ENCODE results near the gene MROH8. TPM values are rescaled to one million over a fixed set of nuclear protein-coding genes. Genes with fewer than 3 reads are reported as not detected.

The MROH8 gene
- total RNA-seq, 4 donors from 2014 or later = 1.6 to 6.2 (median 3.2) TPM

- Histone ChIP-seq H3K36me3 (peaks cover 3 to 65% of the 10 kb centered on the region in 2 donors), H3K4me3 (no peak overlapping the region), H3K9me3 (no peaks in the 10 kb centered on the region), H3K27ac (no peak overlapping the region), H3K27me3 (no peaks in the 10 kb centered on the region), H3K4me1 (peaks cover 0 to 33% (median 0%) of the 10 kb centered on the region in 3 donors)
- no peak for ATAC-seq
- WGBS, 2 donors (ENCODE audit: low coverage in 1 of 2) = 72 to 80% methylated on average over 1 to 3 of the region's 4 CpGs
- TF ChIP-seq POLR2A (IDR thresholded peaks at IDR 0.05) = no peak
- TF ChIP-seq, protein P1, sequence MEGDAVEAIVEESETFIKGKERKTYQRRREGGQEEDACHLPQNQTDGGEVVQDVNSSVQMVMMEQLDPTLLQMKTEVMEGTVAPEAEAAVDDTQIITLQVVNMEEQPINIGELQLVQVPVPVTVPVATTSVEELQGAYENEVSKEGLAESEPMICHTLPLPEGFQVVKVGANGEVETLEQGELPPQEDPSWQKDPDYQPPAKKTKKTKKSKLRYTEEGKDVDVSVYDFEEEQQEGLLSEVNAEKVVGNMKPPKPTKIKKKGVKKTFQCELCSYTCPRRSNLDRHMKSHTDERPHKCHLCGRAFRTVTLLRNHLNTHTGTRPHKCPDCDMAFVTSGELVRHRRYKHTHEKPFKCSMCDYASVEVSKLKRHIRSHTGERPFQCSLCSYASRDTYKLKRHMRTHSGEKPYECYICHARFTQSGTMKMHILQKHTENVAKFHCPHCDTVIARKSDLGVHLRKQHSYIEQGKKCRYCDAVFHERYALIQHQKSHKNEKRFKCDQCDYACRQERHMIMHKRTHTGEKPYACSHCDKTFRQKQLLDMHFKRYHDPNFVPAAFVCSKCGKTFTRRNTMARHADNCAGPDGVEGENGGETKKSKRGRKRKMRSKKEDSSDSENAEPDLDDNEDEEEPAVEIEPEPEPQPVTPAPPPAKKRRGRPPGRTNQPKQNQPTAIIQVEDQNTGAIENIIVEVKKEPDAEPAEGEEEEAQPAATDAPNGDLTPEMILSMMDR (IDR thresholded peaks at IDR 0.05) = no peak
- no peak for TF ChIP-seq EP300 (IDR thresholded peaks at IDR 0.05)
- TF ChIP-seq POLR2AphosphoS5 (IDR thresholded peaks at IDR 0.05) = no peak
Observed at GRCh38 chr20:37200376-37200775, 21.0 kb upstream of the MROH8 start.

GRCh38 chr20:37198932-37199660 lies 19.7 kb upstream of the MROH8 start:
- H3K27ac ChIP-seq = no peak overlapping the region
- peaks cover 0 to 39% (median 5%) of the 10 kb centered on the region in 3 donors for H3K4me1 ChIP-seq
- H3K9me3 ChIP-seq = no peaks in the 10 kb centered on the region
- H3K27me3 ChIP-seq = no peaks in the 10 kb centered on the region
- ATAC-seq = no peak
- 65% methylated on average over 5 to 6 of the region's 16 CpGs for WGBS, 2 donors (ENCODE audit: low coverage in 1 of 2)
- H3K36me3 ChIP-seq = peaks cover 3 to 53% of the 10 kb centered on the region in 2 donors
- no peak overlapping the region for H3K4me3 ChIP-seq
- TF ChIP-seq, protein P1 (IDR thresholded peaks at IDR 0.05) = no peak
- TF ChIP-seq POLR2A (IDR thresholded peaks at IDR 0.05) (no peak), EP300 (IDR thresholded peaks at IDR 0.05) (no peak), POLR2AphosphoS5 (IDR thresholded peaks at IDR 0.05) (no peak)

GRCh38 chr20:37194621-37195417 lies 15.5 kb upstream of the MROH8 start:
- no peak for ATAC-seq
- peaks cover 0 to 27% of the 10 kb centered on the region in 2 donors for H3K36me3 ChIP-seq
- WGBS, 2 donors (ENCODE audit: low coverage in 1 of 2) = 43 to 48% methylated on average over 9 to 10 of the region's 14 CpGs
- peaks cover 0 to 63% (median 19%) of the 10 kb centered on the region in 3 donors for H3K4me1 ChIP-seq
- peak overlapping the region in 2 of 4 donors; percentile 3 to 30 for H3K27ac ChIP-seq
- TF ChIP-seq EP300 (IDR thresholded peaks at IDR 0.05) (no peak), POLR2A (IDR thresholded peaks at IDR 0.05) (no peak), POLR2AphosphoS5 (IDR thresholded peaks at IDR 0.05) (no peak)
- TF ChIP-seq, protein P1 (IDR thresholded peaks at IDR 0.05) = no peak
- H3K4me3 ChIP-seq = no peak overlapping the region
- no peaks in the 10 kb centered on the region for H3K9me3 ChIP-seq
- no peaks in the 10 kb centered on the region for H3K27me3 ChIP-seq

- no peaks in the 10 kb centered on the region for H3K9me3 ChIP-seq
- H3K27ac ChIP-seq = no peak overlapping the region
- no peak for ATAC-seq
- H3K27me3 ChIP-seq = no peaks in the 10 kb centered on the region
- 79% methylated on average over 6 of the region's 8 CpGs; no CpG with 5 or more reads in 1 of the 2 donors for WGBS, 2 donors (ENCODE audit: low coverage in 1 of 2)
- H3K4me3 ChIP-seq = no peak overlapping the region
- TF ChIP-seq POLR2A (IDR thresholded peaks at IDR 0.05) (no peak), POLR2AphosphoS5 (IDR thresholded peaks at IDR 0.05) (no peak), EP300 (IDR thresholded peaks at IDR 0.05) (no peak)
- TF ChIP-seq, protein P1 (IDR thresholded peaks at IDR 0.05) = no peak
- H3K4me1 ChIP-seq = peaks cover 0 to 73% (median 21%) of the 10 kb centered on the region in 3 donors
- peaks cover 0 to 18% of the 10 kb centered on the region in 2 donors for H3K36me3 ChIP-seq
Observed at GRCh38 chr20:37193821-37194220, 14.5 kb upstream of the MROH8 start.

Data from gastroesophageal sphincter (tissue), 4 donors.